GM12891 (cell line): ENCODE data around the gene EVC2.

Experiments
- POLR2A ChIP-seq: IDR thresholded peaks from 2 replicates; pipeline ENCODE4 v1.6.1; 2011; ENCODE audit warnings: low read depth, low read length, control low read depth
- POLR2AphosphoS5 ChIP-seq: IDR thresholded peaks from 2 replicates; pipeline ENCODE4 v1.6.1; 2011; ENCODE audit warnings: low read depth, low read length, control low read depth
- POU2F2 ChIP-seq: IDR thresholded peaks from 2 replicates; pipeline ENCODE4 v1.6.1; 2011; ENCODE audit warnings: low read depth, mild to moderate bottlenecking, control low read depth, low read length, moderate library complexity
- SPI1 ChIP-seq: IDR thresholded peaks from 2 replicates; pipeline ENCODE4 v1.6.1; 2011; ENCODE audit warnings: low read depth, low read length, control low read depth
- TAF1 ChIP-seq: IDR thresholded peaks from 2 replicates; pipeline ENCODE4 v1.6.1; 2011; ENCODE audit warnings: low read depth, low read length, control low read depth

DNA sequence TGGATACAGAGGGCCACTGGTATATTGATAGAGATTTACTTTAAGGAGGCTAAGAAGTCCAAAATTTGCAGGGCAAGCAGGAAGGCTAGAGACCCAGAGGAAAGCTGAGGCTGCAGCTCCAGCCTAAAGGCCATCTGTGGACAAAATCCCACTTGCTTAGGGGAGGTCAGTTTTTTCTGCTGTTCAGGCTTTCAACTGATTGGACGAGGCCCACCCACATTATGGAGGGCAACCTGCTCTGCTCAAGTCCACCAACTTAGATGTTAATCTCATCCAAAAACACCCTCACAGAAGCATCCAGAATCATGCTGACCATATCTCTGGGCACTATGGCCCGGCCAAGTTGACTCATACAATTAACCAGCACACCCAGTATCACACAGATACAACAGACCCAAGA is 176.3 kb downstream of the EVC2 start:
- no peak for TF ChIP-seq POLR2AphosphoS5
- TF ChIP-seq POLR2A: no peak
- TF ChIP-seq TAF1: no peak
- TF ChIP-seq SPI1: no peak
- no peak for TF ChIP-seq POU2F2
